HepG2 (cell line): ENCODE data around the gene WNT1. TPM values are rescaled to one million over a fixed set of nuclear protein-coding genes. Genes with fewer than 3 reads are reported as not detected.
A peak's percentile ranks its signal among the peaks of the same experiment; 100 is the strongest.

Source experiments
- ATAC-seq: fragments of 200-7000 bp; cut with Tn5 transposase; 3 replicates; pipeline ENCODE4 v1.9.1; 2020; ENCODE audit warnings: mild to moderate bottlenecking, moderate library complexity
- BruUV-seq: library from RNA; stranded (reverse); fragments of 400-500 nt; replicated peaks from 2 replicates; lab custom pipeline; 2021; lab: Mats Ljungman, UMichigan
- CTCF ChIA-PET: fragments of 300-600 bp; formaldehyde crosslinking; extraction: SDS; loops from one replicate; lab custom pipeline; 2021; ENCODE audit warnings: low total read pairs, inconsistent platforms, low intra/inter-chr PET ratio; lab: Yijun Ruan, JAX
- POLR2A ChIA-PET: fragments of 350-600 bp; sonication (Branson Sonifier 250); formaldehyde crosslinking; loops from one replicate; lab custom pipeline; 2020; ENCODE audit warnings: antibody characterized with exemption, inconsistent platforms; lab: Yijun Ruan, JAX
- DNase-seq: peaks from one replicate; pipeline ENCODE4 v3.0.0-alpha.2; 2015; ENCODE audit warnings: low spot score
- FAIRE-seq: peaks from 3 replicates; lab custom pipeline; 2011; peaks lifted over from hg19 to GRCh38; lab: Jason Lieb, UNC
- H2AFZ ChIP-seq: one replicate; pipeline ENCODE4 v1.6.1; 2011; ENCODE audit warnings: low read length, inconsistent platforms
- H3K27ac ChIP-seq: fragments of 300-600 bp; 3 replicates; pipeline ENCODE4 v1.8.0; 2011; ENCODE audit warnings: mixed run types, mild to moderate bottlenecking, mixed read lengths, low read length, inconsistent platforms; ENCODE audit not compliant: insufficient read depth; ENCODE audit errors: extremely low read length
- H3K27me3 ChIP-seq, 2 experiments: fragments of 200-600 bp in 1 of 2; 2 replicates in 1 of 2; 3 replicates in 1 of 2; pipeline versions ENCODE4 v1.6.0 to v1.8.0; 2011; ENCODE audit warnings: low read length in 2 of 2, mild to moderate bottlenecking in 2 of 2, moderate library complexity in 2 of 2, inconsistent platforms in 1 of 2; ENCODE audit not compliant: insufficient read depth in 2 of 2, control insufficient read depth in 1 of 2
- H3K36me3 ChIP-seq, 2 experiments: fragments of 200-600 bp in 1 of 2; replicated peaks in 1 of 2; 2 replicates in 1 of 2; 3 replicates in 1 of 2; pipeline versions ENCODE4 v1.5.1 to v1.8.0; 2011; ENCODE audit warnings: low read length in 2 of 2, inconsistent platforms in 1 of 2; ENCODE audit not compliant: insufficient read depth in 2 of 2, control insufficient read depth in 1 of 2
- H3K4me1 ChIP-seq: 2 replicates; pipeline ENCODE4 v1.5.1; 2012; ENCODE audit warnings: low read length, inconsistent platforms; ENCODE audit not compliant: insufficient read depth
- H3K4me2 ChIP-seq: 2 replicates; pipeline ENCODE4 v1.6.0; 2011; ENCODE audit warnings: low read depth, low read length, inconsistent platforms
- H3K4me3 ChIP-seq, 3 experiments: fragments of 200-600 bp in 1 of 3; sonication (generic), shearing (Covaris generic) in 1 of 3; replicated peaks in 1 of 3; 2 replicates each; pipeline ENCODE4 v1.5.1; 2011 to 2016; ENCODE audit warnings: low read length in 3 of 3, inconsistent platforms in 2 of 3, low read depth in 2 of 3, mild to moderate bottlenecking in 2 of 3, control low read depth in 1 of 3, mixed read lengths in 1 of 3; ENCODE audit not compliant: insufficient read depth in 1 of 3
- H3K79me2 ChIP-seq: one replicate; pipeline ENCODE4 v1.6.1; 2011; ENCODE audit warnings: low read length, inconsistent platforms; ENCODE audit not compliant: insufficient read depth
- H3K9ac ChIP-seq: 2 replicates; pipeline ENCODE4 v1.6.0; 2011; ENCODE audit warnings: mild to moderate bottlenecking, low read depth, low read length, inconsistent platforms; ENCODE audit not compliant: insufficient read depth
- H3K9me3 ChIP-seq: 2 replicates; pipeline ENCODE4 v1.5.1; 2012; ENCODE audit warnings: mild to moderate bottlenecking, low read length
- H4K20me1 ChIP-seq: 2 replicates; pipeline ENCODE4 v1.6.0; 2011; ENCODE audit warnings: inconsistent platforms, mild to moderate bottlenecking, low read length, moderate library complexity; ENCODE audit not compliant: insufficient read depth
- ARID2 ChIP-seq: sonication (generic); formaldehyde crosslinking; IDR thresholded peaks from 2 replicates; pipeline ENCODE4 v1.8.1; 2022; ENCODE audit warnings: mild to moderate bottlenecking, missing genetic modification reagents, borderline replicate concordance
- KLF13 ChIP-seq: sonication (generic); formaldehyde crosslinking; IDR thresholded peaks from 2 replicates; pipeline ENCODE4 v1.4.0; 2020; ENCODE audit warnings: mild to moderate bottlenecking, missing genetic modification reagents
- RELA ChIP-seq: sonication (generic); formaldehyde crosslinking; IDR thresholded peaks from 2 replicates; pipeline ENCODE4 v1.4.0; 2020; ENCODE audit warnings: missing genetic modification reagents
- SMAD3 ChIP-seq: sonication (generic); formaldehyde crosslinking; IDR thresholded peaks from 2 replicates; pipeline ENCODE4 v1.4.0; 2020; ENCODE audit warnings: missing genetic modification reagents
- ZNF652 ChIP-seq: IDR thresholded peaks from 2 replicates; pipeline ENCODE4 v1.6.1; 2016; ENCODE audit warnings: low read depth, borderline replicate concordance
- WGBS: methylation state at CpG from one replicate; pipeline ENCODE4 v1.1.6; 2017; ENCODE audit warnings: low lambda C conversion rate; 5-methylcytosine and 5-hydroxymethylcytosine counted together
- in situ Hi-C: cut with HindIII; loops from 2 replicates; pipeline ENCODE4 v1.10.0; 2017; ENCODE audit warnings: low pct_unique_long_range_greater_than_20kb; ENCODE audit not compliant: extremely low pct_ligation_motif_present
- intact Hi-C: fragments of 100-400 bp; cut with micrococcal nuclease; formaldehyde crosslinking; loops from one replicate; pipeline ENCODE4 v1.10.0; 2022; ENCODE audit not compliant: unreplicated experiment
- polyA plus RNA-seq, 8 experiments: library from polyadenylated mRNA; depleted of rRNA in 3 of 8; stranded (reverse) in 7 of 8; unstranded in 1 of 8; fragments of >200 nt; fragmentation: Illumina TruSeq in 4 of 8; extraction: Trizol in 4 of 8; gene quantifications; 2 replicates each; pipeline versions ENCODE4 v1.2.1 to v1.2.3, GENCODE V29; 2011 to 2016; ENCODE audit warnings: low read depth in 4 of 8, missing spikeins in 1 of 8, mixed read lengths in 1 of 8; ENCODE audit not compliant: insufficient read depth in 1 of 8
- total RNA-seq, 5 experiments: library from RNA; depleted of rRNA; stranded (reverse); fragments of >200 nt; fragmentation: Illumina TruSeq; extraction: Trizol; gene quantifications; 2 replicates each; pipeline ENCODE4 v1.2.3, GENCODE V29; 2016; ENCODE audit warnings: low read depth in 1 of 5
- TF ChIP-seq, protein P1 (sequence below): fragments of 450-650 bp; IDR thresholded peaks from 2 replicates; pipeline ENCODE4 v1.6.1; 2017
- TF ChIP-seq, protein P2 (sequence below): sonication (generic); formaldehyde crosslinking; IDR thresholded peaks from 2 replicates; pipeline ENCODE4 v1.5.0; 2020; ENCODE audit warnings: missing genetic modification reagents

The WNT1 gene
- total and polyA plus RNA-seq, 2 of the 13 experiments (the other 11 are each of a cell fraction or from before 2014, with no cell fraction given) = not detected

DNA sequence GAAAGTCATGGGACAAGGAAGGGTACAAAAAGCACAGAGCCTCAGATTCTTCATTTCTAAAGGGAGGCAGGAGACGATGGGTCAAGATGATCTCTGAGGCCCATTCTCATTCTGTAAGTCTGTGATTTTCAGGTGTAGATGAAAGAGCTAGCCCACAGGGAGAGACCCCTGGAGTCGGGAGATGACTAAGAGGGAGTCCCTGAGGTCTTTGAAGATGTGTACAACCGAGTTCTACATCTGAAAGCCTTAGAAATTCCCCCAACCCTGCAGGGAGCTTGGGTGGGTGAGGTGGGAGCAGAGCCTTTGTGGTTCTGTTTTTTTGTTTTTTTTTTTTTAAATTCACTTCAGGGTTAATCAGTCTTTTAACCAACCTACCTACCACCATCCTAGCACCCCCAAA lies 9.7 kb upstream of the WNT1 start:
- DNase-seq (no peak), FAIRE-seq (no peak)
- intact Hi-C loops = no loop called here
- in situ Hi-C loops = no loop called here
- H4K20me1 ChIP-seq = peaks cover 6% of the 10 kb centered on the region; the same call in 1 of the 2 replicates
- 11% methylated on average over 3 of the region's 3 CpGs for WGBS
- H3K27me3 ChIP-seq = peaks cover 24 to 83% of the 10 kb centered on the region in 2 experiments
- CTCF ChIA-PET = no interaction called here
- H3K79me2 ChIP-seq = no peaks in the 10 kb centered on the region
- TF ChIP-seq, protein P1, sequence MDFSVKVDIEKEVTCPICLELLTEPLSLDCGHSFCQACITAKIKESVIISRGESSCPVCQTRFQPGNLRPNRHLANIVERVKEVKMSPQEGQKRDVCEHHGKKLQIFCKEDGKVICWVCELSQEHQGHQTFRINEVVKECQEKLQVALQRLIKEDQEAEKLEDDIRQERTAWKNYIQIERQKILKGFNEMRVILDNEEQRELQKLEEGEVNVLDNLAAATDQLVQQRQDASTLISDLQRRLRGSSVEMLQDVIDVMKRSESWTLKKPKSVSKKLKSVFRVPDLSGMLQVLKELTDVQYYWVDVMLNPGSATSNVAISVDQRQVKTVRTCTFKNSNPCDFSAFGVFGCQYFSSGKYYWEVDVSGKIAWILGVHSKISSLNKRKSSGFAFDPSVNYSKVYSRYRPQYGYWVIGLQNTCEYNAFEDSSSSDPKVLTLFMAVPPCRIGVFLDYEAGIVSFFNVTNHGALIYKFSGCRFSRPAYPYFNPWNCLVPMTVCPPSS = no peak
- TF ChIP-seq ARID2 (CRISPR knock-in tag) = no peak
- TF ChIP-seq, all 625 proteins: peak for 0
- no peak for ATAC-seq
- Histone ChIP-seq H3K4me3 (no peak overlapping the region), H3K9ac (no peak overlapping the region), H3K4me1 (peaks cover 38% of the 10 kb centered on the region), H3K27ac (no peak overlapping the region), H3K4me2 (no peak overlapping the region), H3K9me3 (no peaks in the 10 kb centered on the region), H2AFZ (no peak overlapping the region), H3K36me3 (no peaks in the 10 kb centered on the region)
- BruUV-seq = no TSS peak
- POLR2A ChIA-PET = interaction anchor here (1.0 to 1.6 kb wide), 2 partner anchors 11 kb away, joined by 4 to 7 read pairs; partner anchors contain the start of gene ARF3

DNA sequence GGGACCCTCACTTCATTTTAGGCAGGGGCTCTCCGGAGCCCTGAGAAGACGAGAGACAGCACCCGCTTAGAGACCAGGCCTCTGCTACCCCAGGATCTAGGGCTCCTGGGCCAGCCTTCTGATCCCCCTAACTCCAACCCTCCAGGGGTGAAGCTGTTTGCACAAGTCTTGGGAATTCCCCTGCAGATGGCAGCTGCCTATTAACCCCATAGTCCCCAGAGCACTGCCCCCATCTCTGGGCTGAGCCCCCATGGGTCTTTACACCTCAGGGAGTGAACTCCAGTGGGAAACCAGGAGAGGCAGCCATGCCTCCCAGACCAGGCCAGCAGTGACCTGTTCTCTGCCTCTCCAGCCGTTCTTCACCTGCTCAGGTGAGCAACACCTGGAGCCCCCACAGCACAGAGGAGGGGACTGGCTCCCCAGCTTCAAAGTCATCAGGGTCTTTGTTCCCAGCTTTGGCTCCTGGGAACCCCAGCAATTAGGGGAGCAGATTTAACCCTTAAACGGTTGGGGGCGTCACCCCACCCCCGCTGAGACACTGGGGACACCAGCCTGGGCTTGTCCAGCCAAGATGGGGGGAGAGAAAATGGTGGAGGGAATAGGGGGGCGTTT lies 8.9 kb upstream of the WNT1 start:
- intact Hi-C loops (no loop called here), in situ Hi-C loops (no loop called here)
- TF ChIP-seq SMAD3 (no peak), ZNF652 (CRISPR knock-in tag) (peak; percentile 89), RELA (CRISPR knock-in tag) (peak; percentile 90; the same call in 1 of the 2 replicates), KLF13 (CRISPR knock-in tag) (no peak)
- TF ChIP-seq, protein P2, sequence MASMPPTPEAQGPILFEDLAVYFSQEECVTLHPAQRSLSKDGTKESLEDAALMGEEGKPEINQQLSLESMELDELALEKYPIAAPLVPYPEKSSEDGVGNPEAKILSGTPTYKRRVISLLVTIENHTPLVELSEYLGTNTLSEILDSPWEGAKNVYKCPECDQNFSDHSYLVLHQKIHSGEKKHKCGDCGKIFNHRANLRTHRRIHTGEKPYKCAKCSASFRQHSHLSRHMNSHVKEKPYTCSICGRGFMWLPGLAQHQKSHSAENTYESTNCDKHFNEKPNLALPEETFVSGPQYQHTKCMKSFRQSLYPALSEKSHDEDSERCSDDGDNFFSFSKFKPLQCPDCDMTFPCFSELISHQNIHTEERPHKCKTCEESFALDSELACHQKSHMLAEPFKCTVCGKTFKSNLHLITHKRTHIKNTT (CRISPR knock-in tag) = no peak
- FAIRE-seq (no peak), ATAC-seq (no peak), DNase-seq (no peak)
- H3K9me3 ChIP-seq = no peaks in the 10 kb centered on the region
- no TSS peak for BruUV-seq
- 19% methylated on average over 5 of the region's 8 CpGs for WGBS
- peaks cover 9% of the 10 kb centered on the region; the same call in 1 of the 2 replicates for H4K20me1 ChIP-seq
- no peak overlapping the region for H2AFZ ChIP-seq
- no peaks in the 10 kb centered on the region for H3K36me3 ChIP-seq
- POLR2A ChIA-PET = interaction anchor here (1.6 kb wide), 1 partner anchor 12 kb away, joined by 7 read pairs; the partner anchor contains the start of gene ARF3
- CTCF ChIA-PET = no interaction called here
- no peaks in the 10 kb centered on the region for H3K79me2 ChIP-seq
- peaks cover 46% of the 10 kb centered on the region for H3K4me1 ChIP-seq
- no peak overlapping the region for H3K27ac ChIP-seq
- H3K9ac ChIP-seq = no peak overlapping the region
- peaks cover 24 to 91% of the 10 kb centered on the region in 2 experiments for H3K27me3 ChIP-seq
- H3K4me3 ChIP-seq = peak overlapping the region in 1 of 3 experiments; percentile 72; a peak in 1 of 6 replicates
- peak overlapping the region; percentile 78; the same call in 1 of the 2 replicates for H3K4me2 ChIP-seq
